HepG2 (cell line): ENCODE measurements around the gene NLE1. TPM values are rescaled to one million over a fixed set of nuclear protein-coding genes. Genes with fewer than 3 reads are reported as not detected.

Experiments
- ATAC-seq: fragments of 200-7000 bp; cut with Tn5 transposase; 3 replicates; pipeline ENCODE4 v1.9.1; 2020; ENCODE audit warnings: mild to moderate bottlenecking, moderate library complexity
- BruUV-seq: library from RNA; stranded (reverse); fragments of 400-500 nt; replicated peaks from 2 replicates; lab custom pipeline; 2021; lab: Mats Ljungman, UMichigan
- CTCF ChIA-PET: fragments of 300-600 bp; formaldehyde crosslinking; extraction: SDS; loops from one replicate; lab custom pipeline; 2021; ENCODE audit warnings: low total read pairs, inconsistent platforms, low intra/inter-chr PET ratio; lab: Yijun Ruan, JAX
- POLR2A ChIA-PET: fragments of 350-600 bp; sonication (Branson Sonifier 250); formaldehyde crosslinking; loops from one replicate; lab custom pipeline; 2020; ENCODE audit warnings: antibody characterized with exemption, inconsistent platforms; lab: Yijun Ruan, JAX
- DNase-seq: peaks from one replicate; pipeline ENCODE4 v3.0.0-alpha.2; 2015; ENCODE audit warnings: low spot score
- FAIRE-seq: peaks from 3 replicates; lab custom pipeline; 2011; peaks lifted over from hg19 to GRCh38; lab: Jason Lieb, UNC
- H2AFZ ChIP-seq: one replicate; pipeline ENCODE4 v1.6.1; 2011; ENCODE audit warnings: low read length, inconsistent platforms
- H3K27ac ChIP-seq: fragments of 300-600 bp; 3 replicates; pipeline ENCODE4 v1.8.0; 2011; ENCODE audit warnings: mixed run types, mild to moderate bottlenecking, mixed read lengths, low read length, inconsistent platforms; ENCODE audit not compliant: insufficient read depth; ENCODE audit errors: extremely low read length
- H3K27me3 ChIP-seq, 2 experiments: fragments of 200-600 bp in 1 of 2; 2 replicates in 1 of 2; 3 replicates in 1 of 2; pipeline versions ENCODE4 v1.6.0 to v1.8.0; 2011; ENCODE audit warnings: low read length in 2 of 2, mild to moderate bottlenecking in 2 of 2, moderate library complexity in 2 of 2, inconsistent platforms in 1 of 2; ENCODE audit not compliant: insufficient read depth in 2 of 2, control insufficient read depth in 1 of 2
- H3K36me3 ChIP-seq, 2 experiments: fragments of 200-600 bp in 1 of 2; replicated peaks in 1 of 2; 2 replicates in 1 of 2; 3 replicates in 1 of 2; pipeline versions ENCODE4 v1.5.1 to v1.8.0; 2011; ENCODE audit warnings: low read length in 2 of 2, inconsistent platforms in 1 of 2; ENCODE audit not compliant: insufficient read depth in 2 of 2, control insufficient read depth in 1 of 2
- H3K4me1 ChIP-seq: 2 replicates; pipeline ENCODE4 v1.5.1; 2012; ENCODE audit warnings: low read length, inconsistent platforms; ENCODE audit not compliant: insufficient read depth
- H3K4me2 ChIP-seq: 2 replicates; pipeline ENCODE4 v1.6.0; 2011; ENCODE audit warnings: low read depth, low read length, inconsistent platforms
- H3K4me3 ChIP-seq, 3 experiments: fragments of 200-600 bp in 1 of 3; sonication (generic), shearing (Covaris generic) in 1 of 3; replicated peaks in 1 of 3; 2 replicates each; pipeline ENCODE4 v1.5.1; 2011 to 2016; ENCODE audit warnings: low read length in 3 of 3, inconsistent platforms in 2 of 3, low read depth in 2 of 3, mild to moderate bottlenecking in 2 of 3, control low read depth in 1 of 3, mixed read lengths in 1 of 3; ENCODE audit not compliant: insufficient read depth in 1 of 3
- H3K79me2 ChIP-seq: one replicate; pipeline ENCODE4 v1.6.1; 2011; ENCODE audit warnings: low read length, inconsistent platforms; ENCODE audit not compliant: insufficient read depth
- H3K9ac ChIP-seq: 2 replicates; pipeline ENCODE4 v1.6.0; 2011; ENCODE audit warnings: mild to moderate bottlenecking, low read depth, low read length, inconsistent platforms; ENCODE audit not compliant: insufficient read depth
- H3K9me3 ChIP-seq: 2 replicates; pipeline ENCODE4 v1.5.1; 2012; ENCODE audit warnings: mild to moderate bottlenecking, low read length
- H4K20me1 ChIP-seq: 2 replicates; pipeline ENCODE4 v1.6.0; 2011; ENCODE audit warnings: inconsistent platforms, mild to moderate bottlenecking, low read length, moderate library complexity; ENCODE audit not compliant: insufficient read depth
- ETV6 ChIP-seq: sonication (generic); formaldehyde crosslinking; conservative IDR thresholded peaks from 2 replicates; pipeline ENCODE4 v1.4.0; 2020; ENCODE audit warnings: missing genetic modification reagents
- KDM1A ChIP-seq: IDR thresholded peaks from 2 replicates; pipeline ENCODE4 v1.6.1; 2016; ENCODE audit warnings: missing compliant biosample characterization
- MAX ChIP-seq: IDR thresholded peaks from 2 replicates; pipeline ENCODE4 v1.6.1; 2012; ENCODE audit warnings: inconsistent platforms
- STAT6 ChIP-seq: sonication (generic); formaldehyde crosslinking; IDR thresholded peaks from 2 replicates; pipeline ENCODE4 v1.4.0; 2020; ENCODE audit warnings: missing genetic modification reagents, mild to moderate bottlenecking, borderline replicate concordance
- TBX2 ChIP-seq: sonication (generic); formaldehyde crosslinking; IDR thresholded peaks from 2 replicates; pipeline ENCODE4 v1.5.0; 2020; ENCODE audit warnings: missing genetic modification reagents, mild to moderate bottlenecking, borderline replicate concordance
- THAP11 ChIP-seq: IDR thresholded peaks from 2 replicates; pipeline ENCODE4 v1.6.1; 2016; ENCODE audit warnings: missing biosample characterization, missing genetic modification reagents
- TSC22D2 ChIP-seq: sonication (generic); formaldehyde crosslinking; IDR thresholded peaks from 2 replicates; pipeline ENCODE4 v1.5.1; 2020; ENCODE audit warnings: missing genetic modification reagents, mild to moderate bottlenecking, borderline replicate concordance
- ZBTB1 ChIP-seq: sonication (generic); formaldehyde crosslinking; IDR thresholded peaks from 2 replicates; pipeline ENCODE4 v1.4.0; 2020; ENCODE audit warnings: missing genetic modification reagents, borderline replicate concordance
- ZFY ChIP-seq: sonication (generic); formaldehyde crosslinking; IDR thresholded peaks from 2 replicates; pipeline ENCODE4 v1.4.0; 2020; ENCODE audit warnings: missing genetic modification reagents
- ZNF33A ChIP-seq: sonication (generic); formaldehyde crosslinking; IDR thresholded peaks from 2 replicates; pipeline ENCODE4 v1.5.1; 2020; ENCODE audit warnings: missing genetic modification reagents, mild to moderate bottlenecking, moderate library complexity, borderline replicate concordance
- ZNF550 ChIP-seq: sonication (generic); formaldehyde crosslinking; IDR thresholded peaks from 2 replicates; pipeline ENCODE4 v1.4.0; 2020; ENCODE audit warnings: mild to moderate bottlenecking, missing genetic modification reagents, borderline replicate concordance
- ZNF589 ChIP-seq: sonication (generic); formaldehyde crosslinking; conservative IDR thresholded peaks from 2 replicates; pipeline ENCODE4 v1.8.0; 2022; ENCODE audit warnings: mild to moderate bottlenecking, moderate library complexity, missing genetic modification reagents
- WGBS: methylation state at CpG from one replicate; pipeline ENCODE4 v1.1.6; 2017; ENCODE audit warnings: low lambda C conversion rate; 5-methylcytosine and 5-hydroxymethylcytosine counted together
- in situ Hi-C: cut with HindIII; loops from 2 replicates; pipeline ENCODE4 v1.10.0; 2017; ENCODE audit warnings: low pct_unique_long_range_greater_than_20kb; ENCODE audit not compliant: extremely low pct_ligation_motif_present
- intact Hi-C: fragments of 100-400 bp; cut with micrococcal nuclease; formaldehyde crosslinking; loops from one replicate; pipeline ENCODE4 v1.10.0; 2022; ENCODE audit not compliant: unreplicated experiment
- polyA plus RNA-seq, 8 experiments: library from polyadenylated mRNA; depleted of rRNA in 3 of 8; stranded (reverse) in 7 of 8; unstranded in 1 of 8; fragments of >200 nt; fragmentation: Illumina TruSeq in 4 of 8; extraction: Trizol in 4 of 8; gene quantifications; 2 replicates each; pipeline versions ENCODE4 v1.2.1 to v1.2.3, GENCODE V29; 2011 to 2016; ENCODE audit warnings: low read depth in 4 of 8, missing spikeins in 1 of 8, mixed read lengths in 1 of 8; ENCODE audit not compliant: insufficient read depth in 1 of 8
- total RNA-seq, 5 experiments: library from RNA; depleted of rRNA; stranded (reverse); fragments of >200 nt; fragmentation: Illumina TruSeq; extraction: Trizol; gene quantifications; 2 replicates each; pipeline ENCODE4 v1.2.3, GENCODE V29; 2016; ENCODE audit warnings: low read depth in 1 of 5

The NLE1 gene
- total and polyA plus RNA-seq, 2 of the 13 experiments (the other 11 are each of a cell fraction or from before 2014, with no cell fraction given): 20.3 to 34.5 TPM

- FAIRE-seq (no peak), ATAC-seq (no peak), DNase-seq (no peak)
- Histone ChIP-seq H3K27me3 (peaks cover 0 to 19% of the 10 kb centered on the region in 2 experiments; a peak in 4 of 5 replicates), H3K36me3 (no peaks in the 10 kb centered on the region), H2AFZ (no peak overlapping the region), H3K4me1 (no peaks in the 10 kb centered on the region), H3K4me2 (no peak overlapping the region), H3K4me3 (no peak overlapping the region), H3K9ac (no peak overlapping the region), H4K20me1 (no peaks in the 10 kb centered on the region), H3K79me2 (no peaks in the 10 kb centered on the region), H3K27ac (no peak overlapping the region), H3K9me3 (no peaks in the 10 kb centered on the region)
- no TSS peak for BruUV-seq
- intact Hi-C loops: no loop called here
- WGBS: 11% methylated on average over 12 of the region's 17 CpGs
- POLR2A ChIA-PET: no interaction called here
- TF ChIP-seq THAP11 (CRISPR knock-in tag) (no peak), ZFY (CRISPR knock-in tag) (no peak), TSC22D2 (CRISPR knock-in tag) (no peak), MAX (no peak), KDM1A (no peak), ETV6 (CRISPR knock-in tag) (no peak), ZBTB1 (no peak), STAT6 (no peak), TBX2 (CRISPR knock-in tag) (no peak), ZNF33A (CRISPR knock-in tag) (no peak), ZNF589 (no peak), ZNF550 (CRISPR knock-in tag) (no peak)
- CTCF ChIA-PET: no interaction called here
- in situ Hi-C loops: loop anchor here (10.0 kb wide), 1 partner anchor 365 kb away; the partner anchor contains the start of gene SLFN12L
Measured at GRCh38 chr17:35169835-35170363, 27.8 kb upstream of the NLE1 start.
